HG03460 (cell line): ENCODE results near the gene INSIG1.

Experiments
- ATAC-seq: cut with Tn5 transposase; IDR thresholded peaks from one replicate; pipeline ENCODE4 v1.9.1; 2021; ENCODE audit not compliant: unreplicated experiment

The INSIG1 gene

GRCh38 chr7:155297517-155298287, at the start of gene INSIG1:
TSS of gene INSIG1 (plus strand) at chr7:155297878. CDS start at chr7:155298286, 408 bp downstream.
- peak; percentile 51 for ATAC-seq

GRCh38 chr7:155248366-155248756, 49.3 kb upstream of the INSIG1 start:
- ATAC-seq = no peak

- ATAC-seq = no peak
Measured at GRCh38 chr7:155251831-155252230, 45.8 kb upstream of the INSIG1 start.

GRCh38 chr7:155252444-155252887, 45.2 kb upstream of the INSIG1 start:
- ATAC-seq = no peak

GRCh38 chr7:155252892-155253501, 44.7 kb upstream of the INSIG1 start:
- ATAC-seq = no peak

GRCh38 chr7:155254018-155254417, 43.7 kb upstream of the INSIG1 start:
- no peak for ATAC-seq

- no peak for ATAC-seq
Measured at GRCh38 chr7:155255071-155255470, 42.6 kb upstream of the INSIG1 start.

GRCh38 chr7:155255621-155256020, 42.1 kb upstream of the INSIG1 start:
- no peak for ATAC-seq

GRCh38 chr7:155256081-155256760, 41.5 kb upstream of the INSIG1 start:
- no peak for ATAC-seq

GRCh38 chr7:155256761-155257481, 40.8 kb upstream of the INSIG1 start:
- ATAC-seq = no peak

GRCh38 chr7:155257482-155258225, 40.0 kb upstream of the INSIG1 start:
- ATAC-seq = no peak

- no peak for ATAC-seq
Measured at GRCh38 chr7:155258226-155258560, 39.5 kb upstream of the INSIG1 start.

GRCh38 chr7:155259866-155260497, 37.7 kb upstream of the INSIG1 start:
- no peak for ATAC-seq

GRCh38 chr7:155260498-155260872, 37.2 kb upstream of the INSIG1 start:
- ATAC-seq = no peak

GRCh38 chr7:155261031-155261985, 36.4 kb upstream of the INSIG1 start:
- no peak for ATAC-seq

- no peak for ATAC-seq
Measured at GRCh38 chr7:155262031-155262430, 35.6 kb upstream of the INSIG1 start.

- no peak for ATAC-seq
Measured at GRCh38 chr7:155263051-155263450, 34.6 kb upstream of the INSIG1 start.

- no peak for ATAC-seq
Measured at GRCh38 chr7:155263581-155264143, 34.0 kb upstream of the INSIG1 start.

GRCh38 chr7:155265144-155265543, 32.5 kb upstream of the INSIG1 start:
- ATAC-seq = no peak
